Measurements from ENCODE around the gene GPR35.

DNA sequence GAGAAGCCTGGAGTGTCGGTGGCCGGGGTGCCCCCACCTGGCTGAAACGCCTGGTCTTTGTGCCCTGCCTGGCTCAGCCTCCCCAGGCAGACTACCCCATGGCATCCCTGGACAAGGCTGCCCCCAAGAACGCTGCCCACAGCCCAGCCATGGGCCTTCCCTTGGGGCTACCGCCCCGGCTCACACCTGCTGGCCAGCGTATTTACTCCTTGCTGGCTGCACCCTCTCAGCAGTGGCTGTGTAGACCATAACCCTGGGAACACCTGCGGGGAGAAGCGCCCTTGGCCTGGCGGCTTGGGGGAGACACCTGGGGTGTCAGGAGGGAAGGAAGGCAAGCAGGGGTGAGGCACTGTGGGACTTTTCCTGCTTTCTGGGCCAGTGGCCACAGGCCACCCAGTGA lies 21.4 kb upstream of the GPR35 start:
- TF ChIP-seq FOXA1 (IDR thresholded peaks at IDR 0.05) (no peak), FOXA1 (CRISPR knock-in tag; IDR thresholded peaks at IDR 0.05) (no peak), GABPB1 (CRISPR knock-in tag; IDR thresholded peaks at IDR 0.05) (no peak), EZH2 (conservative IDR thresholded peaks at IDR 0.05; ENCODE audit: low read depth, low read length) (no peak), CREB1 (IDR thresholded peaks at IDR 0.05) (no peak), CREB1 (CRISPR knock-in tag; IDR thresholded peaks at IDR 0.05) (no peak), SIN3A (IDR thresholded peaks at IDR 0.05; ENCODE audit: borderline replicate concordance, low read depth, low read length) (no peak), ZNF10 (CRISPR knock-in tag; IDR thresholded peaks at IDR 0.05; ENCODE audit: borderline replicate concordance, low read depth) (no peak), SP2 (CRISPR knock-in tag; IDR thresholded peaks at IDR 0.05) (no peak), MYC (CRISPR knock-in tag; IDR thresholded peaks at IDR 0.05; ENCODE audit: borderline replicate concordance) (no peak)
- TF ChIP-seq, protein P1, sequence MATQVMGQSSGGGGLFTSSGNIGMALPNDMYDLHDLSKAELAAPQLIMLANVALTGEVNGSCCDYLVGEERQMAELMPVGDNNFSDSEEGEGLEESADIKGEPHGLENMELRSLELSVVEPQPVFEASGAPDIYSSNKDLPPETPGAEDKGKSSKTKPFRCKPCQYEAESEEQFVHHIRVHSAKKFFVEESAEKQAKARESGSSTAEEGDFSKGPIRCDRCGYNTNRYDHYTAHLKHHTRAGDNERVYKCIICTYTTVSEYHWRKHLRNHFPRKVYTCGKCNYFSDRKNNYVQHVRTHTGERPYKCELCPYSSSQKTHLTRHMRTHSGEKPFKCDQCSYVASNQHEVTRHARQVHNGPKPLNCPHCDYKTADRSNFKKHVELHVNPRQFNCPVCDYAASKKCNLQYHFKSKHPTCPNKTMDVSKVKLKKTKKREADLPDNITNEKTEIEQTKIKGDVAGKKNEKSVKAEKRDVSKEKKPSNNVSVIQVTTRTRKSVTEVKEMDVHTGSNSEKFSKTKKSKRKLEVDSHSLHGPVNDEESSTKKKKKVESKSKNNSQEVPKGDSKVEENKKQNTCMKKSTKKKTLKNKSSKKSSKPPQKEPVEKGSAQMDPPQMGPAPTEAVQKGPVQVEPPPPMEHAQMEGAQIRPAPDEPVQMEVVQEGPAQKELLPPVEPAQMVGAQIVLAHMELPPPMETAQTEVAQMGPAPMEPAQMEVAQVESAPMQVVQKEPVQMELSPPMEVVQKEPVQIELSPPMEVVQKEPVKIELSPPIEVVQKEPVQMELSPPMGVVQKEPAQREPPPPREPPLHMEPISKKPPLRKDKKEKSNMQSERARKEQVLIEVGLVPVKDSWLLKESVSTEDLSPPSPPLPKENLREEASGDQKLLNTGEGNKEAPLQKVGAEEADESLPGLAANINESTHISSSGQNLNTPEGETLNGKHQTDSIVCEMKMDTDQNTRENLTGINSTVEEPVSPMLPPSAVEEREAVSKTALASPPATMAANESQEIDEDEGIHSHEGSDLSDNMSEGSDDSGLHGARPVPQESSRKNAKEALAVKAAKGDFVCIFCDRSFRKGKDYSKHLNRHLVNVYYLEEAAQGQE (IDR thresholded peaks at IDR 0.05; ENCODE audit: borderline replicate concordance in 1 of 2, low read depth in 1 of 2, low read length in 2 of 2), result no peak
- TF ChIP-seq, protein P2, sequence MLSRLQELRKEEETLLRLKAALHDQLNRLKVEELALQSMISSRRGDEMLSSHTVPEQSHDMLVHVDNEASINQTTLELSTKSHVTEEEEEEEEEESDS (CRISPR knock-in tag; IDR thresholded peaks at IDR 0.05; ENCODE audit: borderline replicate concordance), result no peak
